Measurements from ENCODE around the gene RMI1. TPM values are rescaled to one million over a fixed set of nuclear protein-coding genes. Genes with fewer than 3 reads are reported as not detected.

Gene RMI1
- total RNA-seq, 1 donor from 2014 or later = 7.7 TPM

GRCh38 chr9:83992901-83993300, 12.3 kb downstream of the RMI1 start:
- Mint-ChIP-seq H3K27me3 (ENCODE audit: low read depth) (no peaks in the 10 kb centered on the region), H3K4me1 (ENCODE audit: low read depth) (no peaks in the 10 kb centered on the region), H3K4me3 (ENCODE audit: unreplicated experiment) (no peak overlapping the region), H3K36me3 (ENCODE audit: low read depth) (peaks cover 1% of the 10 kb centered on the region), H3K9me3 (ENCODE audit: low read depth) (no peaks in the 10 kb centered on the region), H3K27ac (ENCODE audit: unreplicated experiment) (no peak overlapping the region)
- no peak for DNase-seq (ENCODE audit: low spot score)
- TF ChIP-seq CTCF (IDR thresholded peaks at IDR 0.05) = no peak

- no peak overlapping the region for H3K4me3 Mint-ChIP-seq (ENCODE audit: unreplicated experiment)
- TF ChIP-seq CTCF (IDR thresholded peaks at IDR 0.05) = no peak
- H3K27ac Mint-ChIP-seq (ENCODE audit: unreplicated experiment) = no peak overlapping the region
Measured at GRCh38 chr9:83996126-83996525, 15.5 kb downstream of the RMI1 start.

GRCh38 chr9:83999141-83999918, 18.7 kb downstream of the RMI1 start:
- H3K36me3 Mint-ChIP-seq (ENCODE audit: low read depth) = no peaks in the 10 kb centered on the region
- H3K4me1 Mint-ChIP-seq (ENCODE audit: low read depth) = peaks cover 33% of the 10 kb centered on the region
- H3K27ac Mint-ChIP-seq (ENCODE audit: unreplicated experiment) = peak overlapping the region; percentile 89
- no peak for DNase-seq (ENCODE audit: low spot score)
- TF ChIP-seq CTCF (IDR thresholded peaks at IDR 0.05) = no peak
- H3K27me3 Mint-ChIP-seq (ENCODE audit: low read depth) = no peaks in the 10 kb centered on the region
- H3K4me3 Mint-ChIP-seq (ENCODE audit: unreplicated experiment) = no peak overlapping the region
- no peaks in the 10 kb centered on the region for H3K9me3 Mint-ChIP-seq (ENCODE audit: low read depth)

More at GRCh38 chr9:83996126-83996525, 15.5 kb downstream of the RMI1 start:
- DNase-seq (ENCODE audit: low spot score) = no peak
- Mint-ChIP-seq H3K9me3 (ENCODE audit: low read depth) (no peaks in the 10 kb centered on the region), H3K4me1 (ENCODE audit: low read depth) (peaks cover 18% of the 10 kb centered on the region), H3K27me3 (ENCODE audit: low read depth) (no peaks in the 10 kb centered on the region), H3K36me3 (ENCODE audit: low read depth) (peaks cover 1% of the 10 kb centered on the region)

- Mint-ChIP-seq H3K9me3 (ENCODE audit: low read depth) (no peaks in the 10 kb centered on the region), H3K27ac (ENCODE audit: unreplicated experiment) (peak overlapping the region; percentile 88), H3K27me3 (ENCODE audit: low read depth) (no peaks in the 10 kb centered on the region), H3K36me3 (ENCODE audit: low read depth) (no peaks in the 10 kb centered on the region), H3K4me1 (ENCODE audit: low read depth) (peaks cover 33% of the 10 kb centered on the region), H3K4me3 (ENCODE audit: unreplicated experiment) (peak overlapping the region; percentile 47)
- no peak for DNase-seq (ENCODE audit: low spot score)
- no peak for TF ChIP-seq CTCF (IDR thresholded peaks at IDR 0.05)
Measured at GRCh38 chr9:84000186-84000585, 19.6 kb downstream of the RMI1 start.

GRCh38 chr9:84001621-84002020, 21.0 kb downstream of the RMI1 start:
- no peak for TF ChIP-seq CTCF (IDR thresholded peaks at IDR 0.05)
- DNase-seq (ENCODE audit: low spot score) = no peak
- Mint-ChIP-seq H3K4me1 (ENCODE audit: low read depth) (peaks cover 36% of the 10 kb centered on the region), H3K27me3 (ENCODE audit: low read depth) (no peaks in the 10 kb centered on the region), H3K27ac (ENCODE audit: unreplicated experiment) (no peak overlapping the region), H3K9me3 (ENCODE audit: low read depth) (no peaks in the 10 kb centered on the region), H3K4me3 (ENCODE audit: unreplicated experiment) (no peak overlapping the region), H3K36me3 (ENCODE audit: low read depth) (no peaks in the 10 kb centered on the region)
